Astrocyte of the spinal cord (primary cell): ENCODE measurements around the gene PAQR5.
A peak's percentile ranks its signal among the peaks of the same experiment; 100 is the strongest.
"Not testable (repeated sequence)": the region's sequence is repeated elsewhere in the genome, so short reads cannot be mapped to it uniquely, and the experiment has no call there.

Source experiments
- DNase-seq: peaks from one replicate; pipeline ENCODE4 v3.0.0; 2011; ENCODE audit warnings: low read depth, low spot score
- H3K4me3 ChIP-seq: 2 replicates; pipeline ENCODE4 v1.5.1; 2011; ENCODE audit warnings: low read depth, mild to moderate bottlenecking, low read length, moderate library complexity
- CTCF ChIP-seq: IDR thresholded peaks from 2 replicates; pipeline ENCODE4 v1.5.1; 2012; ENCODE audit warnings: low read depth, mild to moderate bottlenecking, low read length, inconsistent platforms
- in situ Hi-C: cut with HindIII; loops from 2 replicates; pipeline ENCODE4 v1.10.0; 2017; ENCODE audit warnings: low sequenced_read_pairs

The PAQR5 gene

GRCh38 chr15:69380100-69380725 is 81.5 kb downstream of the PAQR5 start:
- in situ Hi-C loops, result no loop called here

GRCh38 chr15:69380726-69381105 is 82.0 kb downstream of the PAQR5 start:
- no peak overlapping the region for H3K4me3 ChIP-seq
- in situ Hi-C loops, result no loop called here
- no peak for DNase-seq
- TF ChIP-seq CTCF, result no peak

More at GRCh38 chr15:69380100-69380725, 81.5 kb downstream of the PAQR5 start:
- DNase-seq, result no peak
- peak; percentile 39 for TF ChIP-seq CTCF
- no peak overlapping the region for H3K4me3 ChIP-seq

GRCh38 chr15:69382176-69382575 is 83.5 kb downstream of the PAQR5 start:
- H3K4me3 ChIP-seq, in situ Hi-C loops, DNase-seq: not testable (repeated sequence)

- in situ Hi-C loops, DNase-seq, H3K4me3 ChIP-seq: not testable (repeated sequence)
Observed at GRCh38 chr15:69384066-69384465, 85.4 kb downstream of the PAQR5 start.

- no peak overlapping the region for H3K4me3 ChIP-seq
- TF ChIP-seq CTCF, result no peak
- DNase-seq, result no peak
- in situ Hi-C loops, result no loop called here
Observed at GRCh38 chr15:69384626-69385598, 86.2 kb downstream of the PAQR5 start.

- TF ChIP-seq CTCF, result no peak
- in situ Hi-C loops, result no loop called here
- H3K4me3 ChIP-seq, result no peak overlapping the region
- no peak for DNase-seq
Observed at GRCh38 chr15:69385831-69386230, 87.1 kb downstream of the PAQR5 start.

- no peak for TF ChIP-seq CTCF
- DNase-seq, result no peak
- in situ Hi-C loops, result no loop called here
- H3K4me3 ChIP-seq, result no peak overlapping the region
Observed at GRCh38 chr15:69386284-69386683, 87.6 kb downstream of the PAQR5 start.
